Measurements from ENCODE around the gene KRTAP2-2. TPM values are rescaled to one million over a fixed set of nuclear protein-coding genes. Genes with fewer than 3 reads are reported as not detected.
"Not testable (repeated sequence)": the region's sequence is repeated elsewhere in the genome, so short reads cannot be mapped to it uniquely, and the experiment has no call there.

The KRTAP2-2 gene
- total RNA-seq, 1 donor from 2014 or later: not detected

- no peak for DNase-seq (ENCODE audit: low spot score, unreplicated experiment)
- Mint-ChIP-seq H3K27ac (no peak within 1 kb of the TSS), H3K4me1 (ENCODE audit: low read depth) (peaks cover 19% of the 10 kb centered on the region), H3K9me3 (ENCODE audit: low read depth) (peaks cover 1% of the 10 kb centered on the region), H3K36me3 (ENCODE audit: insufficient read depth) (no peaks in the 10 kb centered on the region), H3K4me3 (ENCODE audit: low read depth) (no peak within 1 kb of the TSS), H3K27me3 (peaks cover 8% of the 10 kb centered on the region)
- no peak for TF ChIP-seq CTCF (IDR thresholded peaks at IDR 0.05; ENCODE audit: unreplicated experiment)
These were observed 43.0 kb upstream of the KRTAP2-2 start, which contains the start of gene KRTAP4-8 for GRCh38 chr17:41098042-41098441. TSS of gene KRTAP4-8 (minus strand) at chr17:41098142. CDS start at chr17:41098084, 58 bp downstream.

GRCh38 chr17:41096055-41096454 lies 41.0 kb upstream of the KRTAP2-2 start:
- peaks cover 5% of the 10 kb centered on the region for H3K9me3 Mint-ChIP-seq (ENCODE audit: low read depth)
- no peaks in the 10 kb centered on the region for H3K36me3 Mint-ChIP-seq (ENCODE audit: insufficient read depth)
- peaks cover 5% of the 10 kb centered on the region for H3K27me3 Mint-ChIP-seq
- no peak for TF ChIP-seq CTCF (IDR thresholded peaks at IDR 0.05; ENCODE audit: unreplicated experiment)
- H3K4me3 Mint-ChIP-seq (ENCODE audit: low read depth): no peak overlapping the region
- no peak overlapping the region for H3K27ac Mint-ChIP-seq
- no peak for DNase-seq (ENCODE audit: low spot score, unreplicated experiment)
- peaks cover 19% of the 10 kb centered on the region for H3K4me1 Mint-ChIP-seq (ENCODE audit: low read depth)

GRCh38 chr17:41088760-41089352 lies 33.8 kb upstream of the KRTAP2-2 start:
- H3K4me3 Mint-ChIP-seq (ENCODE audit: low read depth); H3K36me3 Mint-ChIP-seq (ENCODE audit: insufficient read depth); H3K27ac Mint-ChIP-seq; DNase-seq (ENCODE audit: low spot score, unreplicated experiment); H3K27me3 Mint-ChIP-seq: not testable (repeated sequence)
- Mint-ChIP-seq H3K4me1 (ENCODE audit: low read depth) (peaks cover 18% of the 10 kb centered on the region), H3K9me3 (ENCODE audit: low read depth) (peaks cover 14% of the 10 kb centered on the region)

- not testable (repeated sequence) for H3K36me3 Mint-ChIP-seq (ENCODE audit: insufficient read depth); DNase-seq (ENCODE audit: low spot score, unreplicated experiment); H3K27me3 Mint-ChIP-seq; H3K4me3 Mint-ChIP-seq (ENCODE audit: low read depth); H3K9me3 Mint-ChIP-seq (ENCODE audit: low read depth); H3K27ac Mint-ChIP-seq
- peaks cover 18% of the 10 kb centered on the region for H3K4me1 Mint-ChIP-seq (ENCODE audit: low read depth)
These were observed 29.2 kb upstream of the KRTAP2-2 start, which contains the start of gene KRTAP4-7 for GRCh38 chr17:41084100-41084856. TSS of gene KRTAP4-7 (plus strand) at chr17:41084150. CDS start at chr17:41084207, 57 bp downstream.

- H3K4me3 Mint-ChIP-seq (ENCODE audit: low read depth); H3K9me3 Mint-ChIP-seq (ENCODE audit: low read depth); H3K27me3 Mint-ChIP-seq; DNase-seq (ENCODE audit: low spot score, unreplicated experiment); H3K27ac Mint-ChIP-seq; H3K36me3 Mint-ChIP-seq (ENCODE audit: insufficient read depth): not testable (repeated sequence)
- peaks cover 13% of the 10 kb centered on the region for H3K4me1 Mint-ChIP-seq (ENCODE audit: low read depth)
These were observed 28.4 kb upstream of the KRTAP2-2 start for GRCh38 chr17:41083427-41083826.

- TF ChIP-seq CTCF (IDR thresholded peaks at IDR 0.05; ENCODE audit: unreplicated experiment): no peak
- no peak for DNase-seq (ENCODE audit: low spot score, unreplicated experiment)
- no peaks in the 10 kb centered on the region for H3K36me3 Mint-ChIP-seq (ENCODE audit: insufficient read depth)
- peaks cover 8% of the 10 kb centered on the region for H3K27me3 Mint-ChIP-seq
- H3K4me3 Mint-ChIP-seq (ENCODE audit: low read depth): no peak overlapping the region
- no peak overlapping the region for H3K27ac Mint-ChIP-seq
- H3K9me3 Mint-ChIP-seq (ENCODE audit: low read depth): no peaks in the 10 kb centered on the region
- H3K4me1 Mint-ChIP-seq (ENCODE audit: low read depth): peaks cover 6% of the 10 kb centered on the region
These were observed 27.6 kb upstream of the KRTAP2-2 start for GRCh38 chr17:41082626-41083025.
